ENCODE data around the gene TBC1D1.

The TBC1D1 gene

GRCh38 chr4:38077791-38078489 is 187.1 kb downstream of the TBC1D1 start (continued):
- TF ChIP-seq ARNTL (CRISPR knock-in tag; IDR thresholded peaks at IDR 0.05; ENCODE audit: borderline replicate concordance, low read depth) = no peak

GRCh38 chr4:38078590-38079421 is 187.9 kb downstream of the TBC1D1 start:
- TF ChIP-seq ISL1 (CRISPR knock-in tag; IDR thresholded peaks at IDR 0.05) (peak; percentile 50), POU6F1 (CRISPR knock-in tag; IDR thresholded peaks at IDR 0.05; ENCODE audit: borderline replicate concordance, low read depth) (no peak)
- ATAC-seq = peak; percentile 86

- TF ChIP-seq ZFP3 (CRISPR knock-in tag; IDR thresholded peaks at IDR 0.05) = no peak
- no peak for TF ChIP-seq OSR1 (CRISPR knock-in tag; IDR thresholded peaks at IDR 0.05)
- no peak for TF ChIP-seq ZFP30 (CRISPR knock-in tag; IDR thresholded peaks at IDR 0.05)
- TF ChIP-seq BACH2 (CRISPR knock-in tag; IDR thresholded peaks at IDR 0.05; ENCODE audit: borderline replicate concordance) = no peak
- no peak for TF ChIP-seq TCF4 (CRISPR knock-in tag; IDR thresholded peaks at IDR 0.05; ENCODE audit: borderline replicate concordance)
- TF ChIP-seq POU6F1 (CRISPR knock-in tag; IDR thresholded peaks at IDR 0.05; ENCODE audit: borderline replicate concordance, low read depth) = no peak
- no peak for TF ChIP-seq SNAI2 (CRISPR knock-in tag; IDR thresholded peaks at IDR 0.05)
- TF ChIP-seq PATZ1 (CRISPR knock-in tag; IDR thresholded peaks at IDR 0.05; ENCODE audit: borderline replicate concordance) = no peak
- no peak for TF ChIP-seq CSDC2 (CRISPR knock-in tag; IDR thresholded peaks at IDR 0.05)
- no peak for TF ChIP-seq PPARA (CRISPR knock-in tag; IDR thresholded peaks at IDR 0.05; ENCODE audit: borderline replicate concordance)
- no peak for ATAC-seq
These were observed 189.4 kb downstream of the TBC1D1 start for GRCh38 chr4:38080061-38080974.

- no peak for ATAC-seq
- TF ChIP-seq BACH2 (CRISPR knock-in tag; IDR thresholded peaks at IDR 0.05; ENCODE audit: borderline replicate concordance) = no peak
- no peak for TF ChIP-seq ZNF565 (CRISPR knock-in tag; conservative IDR thresholded peaks at IDR 0.05; ENCODE audit: low read depth)
- no peak for TF ChIP-seq TCF4 (CRISPR knock-in tag; IDR thresholded peaks at IDR 0.05; ENCODE audit: borderline replicate concordance)
- no peak for TF ChIP-seq CSDC2 (CRISPR knock-in tag; IDR thresholded peaks at IDR 0.05)
- no peak for TF ChIP-seq ZC3H10 (CRISPR knock-in tag; IDR thresholded peaks at IDR 0.05)
- no peak for TF ChIP-seq CREB5 (CRISPR knock-in tag; IDR thresholded peaks at IDR 0.05; ENCODE audit: low read depth)
- TF ChIP-seq PATZ1 (CRISPR knock-in tag; IDR thresholded peaks at IDR 0.05; ENCODE audit: borderline replicate concordance) = no peak
- TF ChIP-seq POU6F1 (CRISPR knock-in tag; IDR thresholded peaks at IDR 0.05; ENCODE audit: borderline replicate concordance, low read depth) = no peak
- TF ChIP-seq SNAI2 (CRISPR knock-in tag; IDR thresholded peaks at IDR 0.05) = no peak
- no peak for TF ChIP-seq RARB (CRISPR knock-in tag; IDR thresholded peaks at IDR 0.05)
- no peak for TF ChIP-seq ESRRG (CRISPR knock-in tag; IDR thresholded peaks at IDR 0.05)
- TF ChIP-seq ZFP3 (CRISPR knock-in tag; IDR thresholded peaks at IDR 0.05) = no peak
- no peak for TF ChIP-seq TSHZ2 (CRISPR knock-in tag; IDR thresholded peaks at IDR 0.05)
These were observed 191.1 kb downstream of the TBC1D1 start for GRCh38 chr4:38082021-38082420.
